ENCODE results near the gene FBXW11.

- TF ChIP-seq POLR2AphosphoS5 (IDR thresholded peaks at IDR 0.05; ENCODE audit: low read depth, low read length) (no peak), CTCF (IDR thresholded peaks at IDR 0.05 in 2 of 3, conservative IDR thresholded peaks at IDR 0.05 in 1 of 3; ENCODE audit: borderline replicate concordance in 1 of 3, insufficient read depth in 1 of 3, low read depth in 2 of 3, low read length in 2 of 3) (no peak), ATF3 (IDR thresholded peaks at IDR 0.05) (no peak), EZH2 (IDR thresholded peaks at IDR 0.05) (no peak), YY1 (IDR thresholded peaks at IDR 0.05; ENCODE audit: extremely low read depth, insufficient replicate concordance, low read depth, low read length) (no peak), POLR2A (IDR thresholded peaks at IDR 0.05; ENCODE audit: borderline replicate concordance, extremely low read depth, insufficient read depth, insufficient read length) (no peak), ZFX (IDR thresholded peaks at IDR 0.05) (no peak), MAX (IDR thresholded peaks at IDR 0.05) (no peak), ZBTB33 (IDR thresholded peaks at IDR 0.05; ENCODE audit: extremely low read depth, insufficient replicate concordance, low read length) (no peak), CEBPB (IDR thresholded peaks at IDR 0.05; ENCODE audit: low read depth) (no peak), CBX3 (IDR thresholded peaks at IDR 0.05; ENCODE audit: low read depth) (no peak), REST (IDR thresholded peaks at IDR 0.05; ENCODE audit: low read depth) (no peak)
Measured at GRCh38 chr5:171975877-171976667, 30.4 kb downstream of the FBXW11 start.
